ENCODE results near the gene CPNE4.

Gene CPNE4

DNA sequence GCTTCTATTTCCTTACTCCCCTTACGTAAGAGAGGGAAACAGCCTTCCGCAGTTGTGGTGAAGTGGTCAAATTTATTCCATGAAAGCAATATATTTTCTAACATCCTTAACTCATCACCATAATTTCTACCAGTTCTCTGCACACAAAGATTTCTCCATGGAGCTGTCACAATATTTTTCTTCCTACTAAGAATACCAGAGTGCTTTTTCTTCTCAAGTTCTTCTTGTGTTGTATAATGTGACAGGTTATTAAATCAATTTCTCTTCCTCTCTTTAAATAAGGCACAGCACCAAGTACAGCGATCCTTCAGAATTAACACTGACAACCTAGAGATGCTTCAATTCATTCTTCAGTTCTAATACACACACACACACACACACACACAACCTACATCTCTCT is 153.0 kb downstream of the CPNE4 start:
- no peak for DNase-seq (ENCODE audit: low read depth)

DNA sequence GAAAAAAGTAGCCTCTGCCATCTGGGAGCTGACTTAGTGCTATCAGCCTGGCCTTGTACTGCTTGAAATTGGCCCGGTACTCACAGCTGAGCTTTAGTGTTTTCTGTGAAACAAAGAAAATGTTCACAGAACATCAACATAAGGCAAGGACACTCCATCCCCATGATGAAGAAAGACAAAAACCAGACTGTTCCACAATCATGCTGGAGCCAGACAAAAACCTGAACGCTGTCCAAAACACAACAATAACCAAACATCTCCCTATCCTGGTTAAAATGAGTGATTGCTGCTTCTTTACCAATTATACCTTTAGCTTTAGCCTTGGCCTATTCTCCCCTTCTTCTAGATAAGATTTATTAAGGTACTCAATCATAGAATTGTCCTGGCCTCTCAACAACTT is 153.9 kb downstream of the CPNE4 start:
- DNase-seq (ENCODE audit: low read depth): peak; percentile 16

DNA sequence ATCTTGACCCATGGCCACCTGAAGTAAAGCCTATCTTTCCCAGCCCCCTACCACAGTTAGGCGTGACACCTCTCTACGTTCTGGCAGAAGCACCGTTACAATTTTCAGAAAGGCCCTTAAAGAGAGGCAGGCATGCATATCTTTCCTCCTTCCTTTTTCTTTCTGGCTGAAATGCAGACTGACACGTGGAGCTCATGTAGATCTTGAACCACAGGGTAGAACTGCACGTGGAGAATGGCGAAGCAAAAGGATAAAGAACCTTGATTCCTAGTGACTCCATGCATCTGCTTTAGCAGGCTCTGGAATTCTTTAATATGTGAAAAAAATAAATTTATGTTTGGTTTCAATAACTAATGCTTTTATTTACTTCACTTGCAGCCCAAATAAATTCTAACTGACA is 166.6 kb downstream of the CPNE4 start:
- no peak for DNase-seq (ENCODE audit: low read depth)

GRCh38 chr3:131856171-131856570 is 178.6 kb downstream of the CPNE4 start:
- no peak for DNase-seq (ENCODE audit: low read depth)

- DNase-seq (ENCODE audit: low read depth): no peak
Measured at GRCh38 chr3:131850223-131850622, 184.6 kb downstream of the CPNE4 start.

DNA sequence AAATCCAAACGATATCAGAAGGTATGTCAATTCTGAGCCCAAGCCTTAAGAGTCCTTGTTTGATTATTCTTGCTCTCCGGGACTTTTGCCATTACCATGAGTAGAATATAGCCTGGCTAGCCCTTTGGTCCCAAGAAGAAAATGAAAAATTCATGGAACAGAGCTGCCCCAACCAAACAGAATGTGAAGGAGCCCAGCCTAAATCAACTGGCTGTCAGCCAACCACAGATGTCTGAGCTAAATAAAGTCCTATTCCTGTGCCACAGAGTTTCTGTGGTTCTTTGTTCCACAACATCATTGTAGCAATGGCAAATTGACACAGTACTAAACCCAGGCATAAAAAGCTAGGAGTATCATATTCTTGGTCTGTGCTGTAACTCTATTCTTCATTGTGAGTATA is 185.2 kb downstream of the CPNE4 start:
- no peak for DNase-seq (ENCODE audit: low read depth)

DNA sequence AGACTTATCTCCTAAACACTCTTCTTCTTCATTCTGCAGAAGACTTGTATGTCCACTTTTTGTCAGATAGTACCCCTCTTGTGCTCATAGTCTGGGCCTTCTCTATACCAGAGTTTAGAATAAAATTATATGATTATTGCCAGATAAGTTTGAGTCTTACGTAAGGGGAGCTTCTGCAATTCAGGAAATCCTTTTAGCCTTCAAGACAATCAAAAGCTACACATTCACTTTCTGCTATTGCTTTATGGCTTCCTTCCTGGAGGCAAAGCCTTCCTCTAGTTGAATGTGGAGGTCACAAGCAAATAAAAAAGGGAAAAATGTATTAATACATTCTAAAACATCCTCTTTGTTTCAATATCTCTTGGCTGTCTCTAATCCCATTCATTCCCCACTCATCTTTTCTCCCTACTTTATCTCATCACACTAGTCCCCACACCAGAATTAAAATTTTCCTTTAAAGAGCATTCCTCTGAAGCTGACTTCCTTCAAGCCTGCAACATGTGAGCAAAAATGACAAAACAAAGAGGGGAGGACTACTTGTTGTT is 186.8 kb downstream of the CPNE4 start:
- DNase-seq (ENCODE audit: low read depth): no peak

- DNase-seq (ENCODE audit: low read depth): no peak
Measured at GRCh38 chr3:131846296-131846924, 188.4 kb downstream of the CPNE4 start.

- DNase-seq (ENCODE audit: low read depth): no peak
Measured at GRCh38 chr3:131843174-131843573, 191.6 kb downstream of the CPNE4 start.

- no peak for DNase-seq (ENCODE audit: low read depth)
Measured at GRCh38 chr3:131840156-131840797, 194.5 kb downstream of the CPNE4 start.

DNA sequence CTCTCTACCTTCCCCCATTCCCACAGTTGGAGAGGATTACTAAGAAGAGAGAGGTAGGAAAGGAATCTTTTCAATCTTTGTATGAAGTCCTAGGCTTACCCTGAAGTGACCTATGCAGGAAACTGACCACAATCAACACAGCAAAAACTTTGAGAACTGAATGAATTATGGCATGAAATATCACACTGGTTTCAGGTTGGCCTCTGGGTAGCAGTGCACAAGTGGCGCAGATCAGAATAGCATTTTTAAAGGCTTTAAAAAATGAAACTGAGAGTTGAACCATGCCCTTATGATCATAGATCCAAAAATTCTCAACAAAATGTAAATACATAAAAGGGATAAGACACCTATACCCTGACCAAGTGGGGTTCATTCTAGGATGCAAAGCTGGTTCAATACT is 198.9 kb downstream of the CPNE4 start:
- no peak for DNase-seq (ENCODE audit: low read depth)

DNA sequence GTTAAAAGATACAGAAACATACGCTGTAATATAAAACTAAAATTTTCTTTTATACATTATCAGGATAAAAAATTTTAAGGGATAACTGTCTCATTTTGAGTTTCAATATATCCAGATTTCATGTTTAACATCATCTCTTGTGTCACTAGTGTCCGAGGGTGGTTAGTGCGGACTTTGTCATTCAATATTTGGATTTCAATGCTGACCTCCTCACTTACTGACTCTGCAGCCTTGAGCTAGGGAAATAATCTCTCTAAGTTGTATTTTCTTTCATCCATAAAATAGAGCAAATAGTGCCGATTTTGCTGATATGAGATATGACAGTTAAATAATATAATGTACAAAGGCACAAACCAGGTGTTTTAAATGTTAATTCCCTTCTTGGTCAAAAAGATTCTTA is 203.2 kb downstream of the CPNE4 start:
- no peak for DNase-seq (ENCODE audit: low read depth)

- DNase-seq (ENCODE audit: low read depth): no peak
Measured at GRCh38 chr3:131821191-131821762, 213.5 kb downstream of the CPNE4 start.

- no peak for DNase-seq (ENCODE audit: low read depth)
Measured at GRCh38 chr3:131819381-131820055, 215.3 kb downstream of the CPNE4 start.

DNA sequence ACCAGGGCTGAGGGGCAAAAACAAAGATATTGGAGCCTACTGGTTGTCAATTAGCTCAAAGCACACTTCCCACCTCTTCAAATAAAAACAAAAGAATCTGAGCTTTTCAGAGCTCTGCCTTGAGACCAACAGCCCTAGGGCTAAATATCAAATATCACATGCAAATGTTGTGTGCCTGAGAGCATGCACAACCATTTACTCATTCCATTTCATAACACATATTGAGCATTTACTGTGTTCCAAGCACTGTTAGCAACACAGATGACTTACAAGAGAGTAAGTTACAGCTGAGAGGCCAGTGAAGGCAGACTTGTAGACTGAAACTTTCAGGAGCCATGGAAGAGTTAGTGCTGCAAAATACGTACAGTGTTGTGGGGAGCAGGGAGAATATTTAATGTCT is 222.4 kb downstream of the CPNE4 start:
- peak; percentile 2 for DNase-seq (ENCODE audit: low read depth)

- DNase-seq (ENCODE audit: low read depth): no peak
Measured at GRCh38 chr3:131811481-131811880, 223.3 kb downstream of the CPNE4 start.

DNA sequence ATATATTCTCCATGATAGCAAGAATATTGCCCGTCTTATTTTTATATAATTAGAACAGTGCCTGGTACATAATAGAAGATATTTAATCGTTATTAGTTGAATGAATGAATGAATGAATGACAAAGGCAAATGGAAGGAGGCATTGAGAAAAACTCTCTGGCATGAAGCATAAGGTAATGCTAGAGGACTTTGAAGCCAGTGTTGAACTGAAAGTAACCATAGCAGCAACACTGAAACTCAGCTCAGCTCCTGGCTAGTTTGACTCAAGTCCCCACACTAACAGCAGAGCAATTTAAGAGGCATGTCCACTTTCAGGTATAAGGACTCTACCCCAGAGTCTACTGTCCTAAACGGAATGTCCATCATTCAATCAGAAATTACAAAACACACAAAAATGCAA is 227.0 kb downstream of the CPNE4 start:
- DNase-seq (ENCODE audit: low read depth): no peak

- no peak for DNase-seq (ENCODE audit: low read depth)
Measured at GRCh38 chr3:131806736-131807135, 228.1 kb downstream of the CPNE4 start.

- DNase-seq (ENCODE audit: low read depth): peak; percentile 0
Measured at GRCh38 chr3:131804565-131805133, 230.2 kb downstream of the CPNE4 start.

DNA sequence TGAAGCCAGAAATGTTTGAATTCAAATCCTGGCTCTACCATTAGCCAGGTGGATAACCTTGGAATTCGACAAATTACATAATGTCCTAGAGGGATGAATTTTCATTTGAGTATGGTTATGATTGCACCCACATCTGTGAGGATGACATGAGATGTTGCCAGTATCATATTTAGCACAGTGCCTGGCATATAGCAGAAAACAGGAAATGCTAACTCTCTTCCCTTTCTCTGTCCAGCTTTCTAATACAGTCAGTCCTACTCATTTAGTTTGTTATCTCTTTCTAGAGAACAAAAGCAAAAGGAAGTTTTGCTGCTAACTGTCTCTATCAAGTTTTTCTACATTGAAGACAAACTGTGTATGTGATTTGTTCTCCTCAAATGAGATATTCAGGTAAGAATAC is 231.7 kb downstream of the CPNE4 start:
- no peak for DNase-seq (ENCODE audit: low read depth)

GRCh38 chr3:131802029-131802428 is 232.8 kb downstream of the CPNE4 start:
- no peak for DNase-seq (ENCODE audit: low read depth)

DNA sequence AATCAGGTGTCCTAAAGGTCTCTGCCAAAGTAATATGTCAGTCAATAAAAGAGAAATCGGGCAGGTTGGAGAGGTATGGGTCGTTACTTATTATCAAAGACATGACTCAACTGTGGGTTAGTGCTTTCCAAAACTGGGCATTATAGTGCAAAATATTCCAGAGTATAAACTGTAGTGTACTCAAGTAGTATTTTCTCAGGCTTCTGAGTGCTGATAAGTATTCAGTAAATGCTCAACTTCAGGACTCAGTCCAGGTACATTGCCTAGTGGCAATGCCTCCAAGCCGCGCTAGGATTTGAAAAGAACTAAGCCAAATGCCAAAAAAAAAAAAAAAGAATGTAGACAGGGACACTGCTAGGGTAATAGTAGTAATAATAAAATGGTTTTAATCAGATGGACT is 233.2 kb downstream of the CPNE4 start:
- no peak for DNase-seq (ENCODE audit: low read depth)

GRCh38 chr3:131797776-131798175 is 237.0 kb downstream of the CPNE4 start:
- DNase-seq (ENCODE audit: low read depth): no peak

Measured in amniotic epithelial cell (primary cell).